WTC11 (cell line): ENCODE measurements around the gene RSPH4A. TPM values are rescaled to one million over a fixed set of nuclear protein-coding genes. Genes with fewer than 3 reads are reported as not detected.

Experiments used
- ATAC-seq: fragments of 200-7000 bp; cut with Tn5 transposase; 2 replicates; pipeline ENCODE4 v1.10.0; 2021; ENCODE audit warnings: mild to moderate bottlenecking, moderate library complexity
- CTCF ChIA-PET: fragments of 300-600 bp; sonication (Branson Sonifier 250); formaldehyde crosslinking; loops from one replicate; lab custom pipeline; 2021; ENCODE audit warnings: antibody characterized with exemption; lab: Charles Lee
- POLR2A ChIA-PET: fragments of 350-600 bp; sonication (Branson Sonifier 250); formaldehyde crosslinking; loops from one replicate; lab custom pipeline; 2021; ENCODE audit warnings: antibody characterized with exemption; lab: Charles Lee
- DNase-seq: peaks from one replicate; pipeline ENCODE4 v3.0.0; 2021; ENCODE audit warnings: low spot score
- H3K27ac Mint-ChIP-seq: 2 replicates; pipeline ENCODE4 v1.8.0; 2021; ENCODE audit warnings: mixed read lengths
- H3K27me3 Mint-ChIP-seq: 2 replicates; pipeline ENCODE4 v1.8.0; 2021; ENCODE audit warnings: low read depth, mild to moderate bottlenecking, moderate library complexity, mixed read lengths
- H3K36me3 Mint-ChIP-seq: 2 replicates; pipeline ENCODE4 v1.8.0; 2021; ENCODE audit warnings: mixed read lengths
- H3K4me1 Mint-ChIP-seq: 2 replicates; pipeline ENCODE4 v1.8.0; 2022; ENCODE audit warnings: mixed read lengths
- H3K4me3 Mint-ChIP-seq: 2 replicates; pipeline ENCODE4 v1.8.0; 2021; ENCODE audit warnings: mild to moderate bottlenecking, moderate library complexity, mixed read lengths
- H3K9me3 Mint-ChIP-seq: 2 replicates; pipeline ENCODE4 v1.8.0; 2021; ENCODE audit warnings: mixed read lengths
- GABPB1 ChIP-seq: sonication (generic); formaldehyde crosslinking; IDR thresholded peaks from 2 replicates; pipeline ENCODE4 v1.8.1; 2023; ENCODE audit warnings: mild to moderate bottlenecking, missing genetic modification reagents
- GTF2I ChIP-seq: fragments of 250-450 bp; sonication (Bioruptor Pico); conservative IDR thresholded peaks from 2 replicates; pipeline ENCODE4 v1.4.0; 2021; ENCODE audit warnings: mild to moderate bottlenecking
- HMGA2 ChIP-seq: fragments of 250-450 bp; sonication (Bioruptor Pico); IDR thresholded peaks from 2 replicates; pipeline ENCODE4 v1.4.0; 2021; ENCODE audit warnings: mild to moderate bottlenecking, moderate library complexity
- NFE2L1 ChIP-seq: sonication (generic); formaldehyde crosslinking; IDR thresholded peaks from 2 replicates; pipeline ENCODE4 v1.8.1; 2023; ENCODE audit warnings: missing genetic modification reagents
- NR1H2 ChIP-seq: sonication (generic); formaldehyde crosslinking; IDR thresholded peaks from 2 replicates; pipeline ENCODE4 v1.9.0; 2021; ENCODE audit warnings: mild to moderate bottlenecking, moderate library complexity, missing genetic modification reagents
- NR3C1 ChIP-seq: sonication (generic); formaldehyde crosslinking; conservative IDR thresholded peaks from 2 replicates; pipeline ENCODE4 v1.8.1; 2023; ENCODE audit warnings: low read depth, mild to moderate bottlenecking, missing genetic modification reagents
- OVOL2 ChIP-seq: fragments of 250-450 bp; sonication (Bioruptor Pico); IDR thresholded peaks from 2 replicates; pipeline ENCODE4 v1.9.0; 2021; ENCODE audit warnings: mild to moderate bottlenecking, borderline replicate concordance
- RORB ChIP-seq: fragments of 250-450 bp; sonication (Bioruptor Pico); IDR thresholded peaks from 2 replicates; pipeline ENCODE4 v1.9.0; 2021; ENCODE audit warnings: mild to moderate bottlenecking
- SMAD4 ChIP-seq: sonication (generic); formaldehyde crosslinking; IDR thresholded peaks from 2 replicates; pipeline ENCODE4 v1.8.0; 2022; ENCODE audit warnings: mild to moderate bottlenecking, missing genetic modification reagents
- SP1 ChIP-seq: sonication (generic); formaldehyde crosslinking; conservative IDR thresholded peaks from 2 replicates; pipeline ENCODE4 v1.8.1; 2022; ENCODE audit warnings: missing genetic modification reagents
- TCF7 ChIP-seq: sonication (generic); formaldehyde crosslinking; IDR thresholded peaks from 2 replicates; pipeline ENCODE4 v1.8.0; 2022; ENCODE audit warnings: mild to moderate bottlenecking, low read depth, missing genetic modification reagents, moderate library complexity
- ZNF263 ChIP-seq: sonication (generic); formaldehyde crosslinking; IDR thresholded peaks from 2 replicates; pipeline ENCODE4 v1.8.1; 2022; ENCODE audit warnings: low read depth, mild to moderate bottlenecking, moderate library complexity, missing genetic modification reagents
- ZNF396 ChIP-seq: fragments of 250-450 bp; sonication (Bioruptor Pico); IDR thresholded peaks from 2 replicates; pipeline ENCODE4 v1.8.0; 2021; ENCODE audit warnings: mild to moderate bottlenecking, moderate library complexity, borderline replicate concordance
- ZNF416 ChIP-seq: fragments of 250-450 bp; sonication (Bioruptor Pico); IDR thresholded peaks from 2 replicates; pipeline ENCODE4 v1.9.0; 2021; ENCODE audit warnings: mild to moderate bottlenecking, inconsistent platforms
- total RNA-seq: library from RNA; stranded (reverse); gene quantifications from 3 replicates; pipeline ENCODE4 v1.2.3, GENCODE V29; 2021
- TF ChIP-seq, protein P1 (sequence below): sonication (generic); formaldehyde crosslinking; IDR thresholded peaks from 2 replicates; pipeline ENCODE4 v1.8.1; 2023; ENCODE audit warnings: mild to moderate bottlenecking, moderate library complexity, missing genetic modification reagents
- TF ChIP-seq, protein P2 (sequence below): sonication (generic); formaldehyde crosslinking; IDR thresholded peaks from 2 replicates; pipeline ENCODE4 v1.8.1; 2023; ENCODE audit warnings: mild to moderate bottlenecking, missing genetic modification reagents
- TF ChIP-seq, protein P3 (sequence below): sonication (generic); formaldehyde crosslinking; IDR thresholded peaks from 2 replicates; pipeline ENCODE4 v1.8.0; 2022; ENCODE audit warnings: missing genetic modification reagents
- TF ChIP-seq, protein P4 (sequence below): sonication (generic); formaldehyde crosslinking; IDR thresholded peaks from 2 replicates; pipeline ENCODE4 v1.8.0; 2022; ENCODE audit warnings: mild to moderate bottlenecking, missing genetic modification reagents
- TF ChIP-seq, protein P5 (sequence below): sonication (generic); formaldehyde crosslinking; IDR thresholded peaks from 2 replicates; pipeline ENCODE4 v1.8.0; 2023; ENCODE audit warnings: mild to moderate bottlenecking, missing genetic modification reagents

Gene RSPH4A
- total RNA-seq, 1 experiment from 2014 or later, result 0.57 TPM

DNA sequence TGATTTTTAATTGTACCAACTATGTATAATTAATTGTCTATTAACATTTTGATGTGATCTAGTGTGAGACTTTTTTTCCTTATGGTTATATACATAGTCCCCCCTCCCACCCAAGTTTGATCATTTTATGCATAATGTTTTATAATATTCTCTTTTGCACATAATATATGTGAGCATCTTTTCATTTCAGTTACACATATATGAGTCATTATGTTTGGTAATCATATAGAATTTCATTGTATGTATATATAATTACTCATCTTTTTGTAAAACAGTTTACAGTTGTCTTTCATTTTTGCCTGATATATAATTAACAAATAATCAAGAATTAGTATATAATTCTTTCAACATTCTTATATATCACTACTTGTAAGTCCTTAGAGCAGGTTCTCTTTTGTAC lies 30.0 kb upstream of the RSPH4A start:
- no peaks in the 10 kb centered on the region for H3K4me1 Mint-ChIP-seq
- H3K9me3 Mint-ChIP-seq, result no peaks in the 10 kb centered on the region
- ATAC-seq, result no peak

More for the DNA sequence above, 30.0 kb upstream of the RSPH4A start:
- Mint-ChIP-seq H3K27ac (no peak overlapping the region), H3K36me3 (peaks cover 13% of the 10 kb centered on the region), H3K27me3 (no peaks in the 10 kb centered on the region), H3K4me3 (no peak overlapping the region)
- TF ChIP-seq OVOL2 (CRISPR knock-in tag) (no peak), ZNF396 (CRISPR knock-in tag) (no peak), TCF7 (CRISPR knock-in tag) (no peak), SMAD4 (no peak), GTF2I (no peak), SP1 (CRISPR knock-in tag) (no peak), NR1H2 (CRISPR knock-in tag) (no peak), GABPB1 (no peak), NR3C1 (CRISPR knock-in tag) (no peak), RORB (CRISPR knock-in tag) (no peak), NFE2L1 (no peak), HMGA2 (CRISPR knock-in tag) (no peak), ZNF263 (CRISPR knock-in tag) (no peak), ZNF416 (no peak)
- TF ChIP-seq, protein P1, sequence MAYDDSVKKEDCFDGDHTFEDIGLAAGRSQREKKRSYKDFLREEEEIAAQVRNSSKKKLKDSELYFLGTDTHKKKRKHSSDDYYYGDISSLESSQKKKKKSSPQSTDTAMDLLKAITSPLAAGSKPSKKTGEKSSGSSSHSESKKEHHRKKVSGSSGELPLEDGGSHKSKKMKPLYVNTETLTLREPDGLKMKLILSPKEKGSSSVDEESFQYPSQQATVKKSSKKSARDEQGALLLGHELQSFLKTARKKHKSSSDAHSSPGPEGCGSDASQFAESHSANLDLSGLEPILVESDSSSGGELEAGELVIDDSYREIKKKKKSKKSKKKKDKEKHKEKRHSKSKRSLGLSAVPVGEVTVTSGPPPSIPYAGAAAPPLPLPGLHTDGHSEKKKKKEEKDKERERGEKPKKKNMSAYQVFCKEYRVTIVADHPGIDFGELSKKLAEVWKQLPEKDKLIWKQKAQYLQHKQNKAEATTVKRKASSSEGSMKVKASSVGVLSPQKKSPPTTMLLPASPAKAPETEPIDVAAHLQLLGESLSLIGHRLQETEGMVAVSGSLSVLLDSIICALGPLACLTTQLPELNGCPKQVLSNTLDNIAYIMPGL (CRISPR knock-in tag), result no peak
- TF ChIP-seq, protein P2, sequence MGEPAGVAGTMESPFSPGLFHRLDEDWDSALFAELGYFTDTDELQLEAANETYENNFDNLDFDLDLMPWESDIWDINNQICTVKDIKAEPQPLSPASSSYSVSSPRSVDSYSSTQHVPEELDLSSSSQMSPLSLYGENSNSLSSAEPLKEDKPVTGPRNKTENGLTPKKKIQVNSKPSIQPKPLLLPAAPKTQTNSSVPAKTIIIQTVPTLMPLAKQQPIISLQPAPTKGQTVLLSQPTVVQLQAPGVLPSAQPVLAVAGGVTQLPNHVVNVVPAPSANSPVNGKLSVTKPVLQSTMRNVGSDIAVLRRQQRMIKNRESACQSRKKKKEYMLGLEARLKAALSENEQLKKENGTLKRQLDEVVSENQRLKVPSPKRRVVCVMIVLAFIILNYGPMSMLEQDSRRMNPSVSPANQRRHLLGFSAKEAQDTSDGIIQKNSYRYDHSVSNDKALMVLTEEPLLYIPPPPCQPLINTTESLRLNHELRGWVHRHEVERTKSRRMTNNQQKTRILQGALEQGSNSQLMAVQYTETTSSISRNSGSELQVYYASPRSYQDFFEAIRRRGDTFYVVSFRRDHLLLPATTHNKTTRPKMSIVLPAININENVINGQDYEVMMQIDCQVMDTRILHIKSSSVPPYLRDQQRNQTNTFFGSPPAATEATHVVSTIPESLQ (CRISPR knock-in tag), result no peak
- TF ChIP-seq, protein P3, sequence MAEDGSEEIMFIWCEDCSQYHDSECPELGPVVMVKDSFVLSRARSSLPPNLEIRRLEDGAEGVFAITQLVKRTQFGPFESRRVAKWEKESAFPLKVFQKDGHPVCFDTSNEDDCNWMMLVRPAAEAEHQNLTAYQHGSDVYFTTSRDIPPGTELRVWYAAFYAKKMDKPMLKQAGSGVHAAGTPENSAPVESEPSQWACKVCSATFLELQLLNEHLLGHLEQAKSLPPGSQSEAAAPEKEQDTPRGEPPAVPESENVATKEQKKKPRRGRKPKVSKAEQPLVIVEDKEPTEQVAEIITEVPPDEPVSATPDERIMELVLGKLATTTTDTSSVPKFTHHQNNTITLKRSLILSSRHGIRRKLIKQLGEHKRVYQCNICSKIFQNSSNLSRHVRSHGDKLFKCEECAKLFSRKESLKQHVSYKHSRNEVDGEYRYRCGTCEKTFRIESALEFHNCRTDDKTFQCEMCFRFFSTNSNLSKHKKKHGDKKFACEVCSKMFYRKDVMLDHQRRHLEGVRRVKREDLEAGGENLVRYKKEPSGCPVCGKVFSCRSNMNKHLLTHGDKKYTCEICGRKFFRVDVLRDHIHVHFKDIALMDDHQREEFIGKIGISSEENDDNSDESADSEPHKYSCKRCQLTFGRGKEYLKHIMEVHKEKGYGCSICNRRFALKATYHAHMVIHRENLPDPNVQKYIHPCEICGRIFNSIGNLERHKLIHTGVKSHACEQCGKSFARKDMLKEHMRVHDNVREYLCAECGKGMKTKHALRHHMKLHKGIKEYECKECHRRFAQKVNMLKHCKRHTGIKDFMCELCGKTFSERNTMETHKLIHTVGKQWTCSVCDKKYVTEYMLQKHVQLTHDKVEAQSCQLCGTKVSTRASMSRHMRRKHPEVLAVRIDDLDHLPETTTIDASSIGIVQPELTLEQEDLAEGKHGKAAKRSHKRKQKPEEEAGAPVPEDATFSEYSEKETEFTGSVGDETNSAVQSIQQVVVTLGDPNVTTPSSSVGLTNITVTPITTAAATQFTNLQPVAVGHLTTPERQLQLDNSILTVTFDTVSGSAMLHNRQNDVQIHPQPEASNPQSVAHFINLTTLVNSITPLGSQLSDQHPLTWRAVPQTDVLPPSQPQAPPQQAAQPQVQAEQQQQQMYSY (CRISPR knock-in tag), result no peak
- TF ChIP-seq, protein P4, sequence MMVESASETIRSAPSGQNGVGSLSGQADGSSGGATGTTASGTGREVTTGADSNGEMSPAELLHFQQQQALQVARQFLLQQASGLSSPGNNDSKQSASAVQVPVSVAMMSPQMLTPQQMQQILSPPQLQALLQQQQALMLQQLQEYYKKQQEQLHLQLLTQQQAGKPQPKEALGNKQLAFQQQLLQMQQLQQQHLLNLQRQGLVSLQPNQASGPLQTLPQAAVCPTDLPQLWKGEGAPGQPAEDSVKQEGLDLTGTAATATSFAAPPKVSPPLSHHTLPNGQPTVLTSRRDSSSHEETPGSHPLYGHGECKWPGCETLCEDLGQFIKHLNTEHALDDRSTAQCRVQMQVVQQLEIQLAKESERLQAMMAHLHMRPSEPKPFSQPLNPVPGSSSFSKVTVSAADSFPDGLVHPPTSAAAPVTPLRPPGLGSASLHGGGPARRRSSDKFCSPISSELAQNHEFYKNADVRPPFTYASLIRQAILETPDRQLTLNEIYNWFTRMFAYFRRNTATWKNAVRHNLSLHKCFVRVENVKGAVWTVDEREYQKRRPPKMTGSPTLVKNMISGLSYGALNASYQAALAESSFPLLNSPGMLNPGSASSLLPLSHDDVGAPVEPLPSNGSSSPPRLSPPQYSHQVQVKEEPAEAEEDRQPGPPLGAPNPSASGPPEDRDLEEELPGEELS (CRISPR knock-in tag), result no peak
- TF ChIP-seq, protein P5, sequence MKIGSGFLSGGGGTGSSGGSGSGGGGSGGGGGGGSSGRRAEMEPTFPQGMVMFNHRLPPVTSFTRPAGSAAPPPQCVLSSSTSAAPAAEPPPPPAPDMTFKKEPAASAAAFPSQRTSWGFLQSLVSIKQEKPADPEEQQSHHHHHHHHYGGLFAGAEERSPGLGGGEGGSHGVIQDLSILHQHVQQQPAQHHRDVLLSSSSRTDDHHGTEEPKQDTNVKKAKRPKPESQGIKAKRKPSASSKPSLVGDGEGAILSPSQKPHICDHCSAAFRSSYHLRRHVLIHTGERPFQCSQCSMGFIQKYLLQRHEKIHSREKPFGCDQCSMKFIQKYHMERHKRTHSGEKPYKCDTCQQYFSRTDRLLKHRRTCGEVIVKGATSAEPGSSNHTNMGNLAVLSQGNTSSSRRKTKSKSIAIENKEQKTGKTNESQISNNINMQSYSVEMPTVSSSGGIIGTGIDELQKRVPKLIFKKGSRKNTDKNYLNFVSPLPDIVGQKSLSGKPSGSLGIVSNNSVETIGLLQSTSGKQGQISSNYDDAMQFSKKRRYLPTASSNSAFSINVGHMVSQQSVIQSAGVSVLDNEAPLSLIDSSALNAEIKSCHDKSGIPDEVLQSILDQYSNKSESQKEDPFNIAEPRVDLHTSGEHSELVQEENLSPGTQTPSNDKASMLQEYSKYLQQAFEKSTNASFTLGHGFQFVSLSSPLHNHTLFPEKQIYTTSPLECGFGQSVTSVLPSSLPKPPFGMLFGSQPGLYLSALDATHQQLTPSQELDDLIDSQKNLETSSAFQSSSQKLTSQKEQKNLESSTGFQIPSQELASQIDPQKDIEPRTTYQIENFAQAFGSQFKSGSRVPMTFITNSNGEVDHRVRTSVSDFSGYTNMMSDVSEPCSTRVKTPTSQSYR (CRISPR knock-in tag), result no peak
- ChIA-PET CTCF (no interaction called here), POLR2A (no interaction called here)
- no peak for DNase-seq
